Measurements from ENCODE around the gene FOXN1.

GRCh38 chr17:28530926-28531325, 24.8 kb downstream of the FOXN1 start:
- TF ChIP-seq POLR2A (IDR thresholded peaks at IDR 0.05): no peak
- no peak for TF ChIP-seq CTCF (IDR thresholded peaks at IDR 0.05)

Data from stomach (tissue), 4 donors.